Suppressor macrophage (primary cell): ENCODE data around the gene ZNF184.

Experiments
- DNase-seq, 4 experiments: peaks; one replicate each; pipeline ENCODE4 v3.0.0-alpha.2; 2020 to 2022
- total RNA-seq, 17 experiments: gene quantifications; one replicate each; lab custom pipeline; 2026; ENCODE audit warnings: mixed read lengths in 6 of 17, inconsistent platforms in 3 of 17; lab: John Stamatoyannopoulos, UW

The ZNF184 gene
- total RNA-seq = 1.2 to 16.7 (median 8.7) reads per million in 17 experiments

GRCh38 chr6:27472617-27473400, at the start of gene ZNF184:
Gene ZNF184, minus strand, starts transcription at chr6:27473105. Its CDS starts 811 bp downstream, at chr6:27472294.
- DNase-seq = peak; percentile 96 to 98 (median 98)

GRCh38 chr6:27518881-27519795, 46.2 kb upstream of the ZNF184 start:
- peak; percentile 78 to 87 (median 82) for DNase-seq

- DNase-seq = no peak
Measured at GRCh38 chr6:27517928-27518787, 45.3 kb upstream of the ZNF184 start.

- DNase-seq = no peak
Measured at GRCh38 chr6:27517238-27517637, 44.3 kb upstream of the ZNF184 start.

GRCh38 chr6:27514906-27515495, 42.1 kb upstream of the ZNF184 start:
- no peak for DNase-seq

GRCh38 chr6:27512525-27512924, 39.6 kb upstream of the ZNF184 start:
- DNase-seq = no peak

- DNase-seq = peak in 2 of 4 experiments; percentile 18 to 30
Measured at GRCh38 chr6:27507041-27507956, 34.4 kb upstream of the ZNF184 start.

- DNase-seq = no peak
Measured at GRCh38 chr6:27505209-27506027, 32.5 kb upstream of the ZNF184 start.

- DNase-seq = peak; percentile 71 to 78 (median 72)
Measured at GRCh38 chr6:27503436-27504030, 30.6 kb upstream of the ZNF184 start.

GRCh38 chr6:27502508-27503435, 29.9 kb upstream of the ZNF184 start:
- peak; percentile 42 to 56 (median 50) for DNase-seq

GRCh38 chr6:27501187-27501586, 28.3 kb upstream of the ZNF184 start:
- DNase-seq = no peak

GRCh38 chr6:27500177-27500576, 27.3 kb upstream of the ZNF184 start:
- DNase-seq = no peak

- DNase-seq = peak; percentile 48 to 68 (median 59)
Measured at GRCh38 chr6:27495386-27496135, 22.7 kb upstream of the ZNF184 start.

- DNase-seq = no peak
Measured at GRCh38 chr6:27494987-27495385, 22.1 kb upstream of the ZNF184 start.

GRCh38 chr6:27494103-27494502, 21.2 kb upstream of the ZNF184 start:
- DNase-seq = no peak

GRCh38 chr6:27492631-27493190, 19.8 kb upstream of the ZNF184 start:
- no peak for DNase-seq
